ENCODE data around the gene DNAH17. TPM values are rescaled to one million over a fixed set of nuclear protein-coding genes. Genes with fewer than 3 reads are reported as not detected.

DNAH17 gene
- total RNA-seq, 1 experiment from 2014 or later: 0.13 TPM

- TF ChIP-seq, protein P1, sequence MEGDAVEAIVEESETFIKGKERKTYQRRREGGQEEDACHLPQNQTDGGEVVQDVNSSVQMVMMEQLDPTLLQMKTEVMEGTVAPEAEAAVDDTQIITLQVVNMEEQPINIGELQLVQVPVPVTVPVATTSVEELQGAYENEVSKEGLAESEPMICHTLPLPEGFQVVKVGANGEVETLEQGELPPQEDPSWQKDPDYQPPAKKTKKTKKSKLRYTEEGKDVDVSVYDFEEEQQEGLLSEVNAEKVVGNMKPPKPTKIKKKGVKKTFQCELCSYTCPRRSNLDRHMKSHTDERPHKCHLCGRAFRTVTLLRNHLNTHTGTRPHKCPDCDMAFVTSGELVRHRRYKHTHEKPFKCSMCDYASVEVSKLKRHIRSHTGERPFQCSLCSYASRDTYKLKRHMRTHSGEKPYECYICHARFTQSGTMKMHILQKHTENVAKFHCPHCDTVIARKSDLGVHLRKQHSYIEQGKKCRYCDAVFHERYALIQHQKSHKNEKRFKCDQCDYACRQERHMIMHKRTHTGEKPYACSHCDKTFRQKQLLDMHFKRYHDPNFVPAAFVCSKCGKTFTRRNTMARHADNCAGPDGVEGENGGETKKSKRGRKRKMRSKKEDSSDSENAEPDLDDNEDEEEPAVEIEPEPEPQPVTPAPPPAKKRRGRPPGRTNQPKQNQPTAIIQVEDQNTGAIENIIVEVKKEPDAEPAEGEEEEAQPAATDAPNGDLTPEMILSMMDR (conservative IDR thresholded peaks at IDR 0.05): no peak
- H3K56ac ChIP-seq (ENCODE audit: insufficient read length, low read depth, low read length): no peak overlapping the region
- no peak overlapping the region for H3K27ac Mint-ChIP-seq
- H3K79me2 ChIP-seq (ENCODE audit: insufficient read depth, low read length): no peaks in the 10 kb centered on the region
- no peak overlapping the region for H3K4me2 ChIP-seq (ENCODE audit: insufficient read depth, insufficient read length, low read length)
- H2BK20ac ChIP-seq (ENCODE audit: low read depth, low read length, poor library complexity, severe bottlenecking): no peak overlapping the region
- H4K5ac ChIP-seq (ENCODE audit: insufficient read length, low read depth, low read length): no peak overlapping the region
- no peaks in the 10 kb centered on the region for H3K27me3 ChIP-seq (ENCODE audit: insufficient read depth, low read length)
- no peak overlapping the region for H2AFZ ChIP-seq (ENCODE audit: low read length)
- no peak overlapping the region for H3K18ac ChIP-seq (ENCODE audit: insufficient read length, low read depth, low read length)
- H2AK5ac ChIP-seq (ENCODE audit: insufficient read length, low read length): no peak overlapping the region
- H3K9me3 Mint-ChIP-seq: peaks cover 2 to 4% of the 10 kb centered on the region in 2 experiments; a peak in 3 of 5 replicates
- H3K4me3 Mint-ChIP-seq: no peak overlapping the region
- no peak overlapping the region for H3T11ph ChIP-seq (ENCODE audit: low read length)
- no peak overlapping the region for H3K9ac ChIP-seq (ENCODE audit: extremely low read depth, insufficient read length, low read length)
- no peak for DNase-seq
- no peaks in the 10 kb centered on the region; the same call in 1 of the 2 replicates for H3K4me1 ChIP-seq (ENCODE audit: insufficient read depth, low read length)
- no peak overlapping the region for H2BK12ac ChIP-seq (ENCODE audit: insufficient read length, low read depth, low read length)
- no peaks in the 10 kb centered on the region for H3K23me2 ChIP-seq (ENCODE audit: insufficient read length, low read depth, low read length, poor library complexity, severe bottlenecking)
- no peak overlapping the region for H3K23ac ChIP-seq (ENCODE audit: insufficient read length, low read depth, low read length)
- H2BK5ac ChIP-seq (ENCODE audit: insufficient read length, low read length): no peak overlapping the region
- H4K8ac ChIP-seq (replicated peaks; ENCODE audit: insufficient read length, low read depth, low read length): no peak overlapping the region
- no peaks in the 10 kb centered on the region for H3K27me3 Mint-ChIP-seq (ENCODE audit: low read depth)
- no CpG with 5 or more reads among the region's 21 CpGs for WGBS (ENCODE audit: extremely low coverage, insufficient read length, low lambda C conversion rate)
- peaks cover 0 to 3% (median 1%) of the 10 kb centered on the region in 3 experiments; a peak in 2 of 7 replicates for H3K36me3 Mint-ChIP-seq (ENCODE audit: insufficient read depth in 1 of 3, low read depth in 3 of 3)
- H3K27ac ChIP-seq (ENCODE audit: insufficient read length, low read depth, low read length): no peak overlapping the region
- H3K79me1 ChIP-seq (ENCODE audit: insufficient read depth, low read depth, low read length, poor library complexity, severe bottlenecking): no peaks in the 10 kb centered on the region
- H4K20me1 ChIP-seq (ENCODE audit: control insufficient read depth, insufficient read depth, insufficient read length): no peaks in the 10 kb centered on the region
- no peak overlapping the region for H3K4ac ChIP-seq (ENCODE audit: low read depth, low read length)
- no peak overlapping the region for H2BK15ac ChIP-seq (ENCODE audit: low read depth, low read length)
- no peak overlapping the region for H3K14ac ChIP-seq (ENCODE audit: insufficient read depth, low read length)
- no peaks in the 10 kb centered on the region for H3K9me3 ChIP-seq (ENCODE audit: control insufficient read depth, low read depth, low read length)
- H2BK120ac ChIP-seq (ENCODE audit: low read depth, low read length, poor library complexity, severe bottlenecking): no peak overlapping the region
- no peak overlapping the region for H4K91ac ChIP-seq (ENCODE audit: insufficient read length, low read depth, low read length)
- H3K4me1 Mint-ChIP-seq: peaks cover 0 to 3% of the 10 kb centered on the region in 2 experiments; a peak in 1 of 4 replicates
Measured at GRCh38 chr17:78459696-78460095, 117.5 kb downstream of the DNAH17 start.

Data from H9 (cell line).